HG02884 (cell line): ENCODE results near the gene EIF2A.

Experiments used
- ATAC-seq: cut with Tn5 transposase; IDR thresholded peaks from one replicate; pipeline ENCODE4 v1.9.1; 2021; ENCODE audit warnings: mild to moderate bottlenecking, moderate library complexity; ENCODE audit not compliant: unreplicated experiment

Gene EIF2A

GRCh38 chr3:150631515-150632221 lies 85.1 kb downstream of the EIF2A start:
- ATAC-seq: no peak

- no peak for ATAC-seq
Observed at GRCh38 chr3:150635076-150635475, 88.5 kb downstream of the EIF2A start.

- no peak for ATAC-seq
Observed at GRCh38 chr3:150635526-150635925, 88.9 kb downstream of the EIF2A start.
